ENCODE data around the gene GLOD5. TPM values are rescaled to one million over a fixed set of nuclear protein-coding genes. Genes with fewer than 3 reads are reported as not detected.

Gene GLOD5
- polyA plus RNA-seq, 1 donor from 2014 or later = not detected

DNA sequence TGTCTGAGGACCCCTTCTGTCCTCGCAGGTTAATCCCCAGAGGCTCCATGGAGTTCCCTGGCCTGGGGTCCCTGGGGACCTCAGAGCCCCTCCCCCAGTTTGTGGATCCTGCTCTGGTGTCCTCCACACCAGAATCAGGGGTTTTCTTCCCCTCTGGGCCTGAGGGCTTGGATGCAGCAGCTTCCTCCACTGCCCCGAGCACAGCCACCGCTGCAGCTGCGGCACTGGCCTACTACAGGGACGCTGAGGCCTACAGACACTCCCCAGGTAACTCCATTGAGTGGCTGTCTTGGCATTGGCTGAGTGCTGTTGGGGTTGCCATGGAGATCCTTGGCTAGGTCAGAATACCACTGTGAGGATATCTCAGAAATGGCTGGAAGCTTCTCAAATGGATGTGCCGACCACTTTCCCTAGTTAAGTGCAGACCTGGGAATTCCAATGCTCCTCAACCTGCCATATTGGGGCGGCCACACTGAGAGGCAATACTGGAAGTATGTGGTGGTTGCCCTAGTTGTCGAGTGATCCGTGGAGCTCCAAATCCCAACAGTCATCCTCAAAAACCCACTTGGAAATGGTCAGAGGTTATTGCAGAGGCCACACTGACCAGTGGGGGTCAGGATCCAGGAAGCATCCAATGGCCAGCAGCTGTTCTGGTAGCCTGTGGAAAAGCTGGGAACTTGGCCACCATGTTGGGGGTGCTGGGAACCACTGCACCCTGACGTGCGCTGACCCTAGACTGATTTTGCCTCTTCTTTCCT is 29.7 kb downstream of the GLOD5 start:
- no peak for TF ChIP-seq TAF1 (IDR thresholded peaks at IDR 0.05; ENCODE audit: low read depth)
- no peak for TF ChIP-seq SMC3 (conservative IDR thresholded peaks at IDR 0.05; ENCODE audit: poor library complexity)
- TF ChIP-seq EZH2 (IDR thresholded peaks at IDR 0.05; ENCODE audit: borderline replicate concordance, insufficient read depth, low read length, poor library complexity, severe bottlenecking) = no peak
- TF ChIP-seq CTCF (IDR thresholded peaks at IDR 0.05; ENCODE audit: poor library complexity, severe bottlenecking) = no peak
- TF ChIP-seq RAD21 (conservative IDR thresholded peaks at IDR 0.05) = no peak
- no peak for TF ChIP-seq EP300 (conservative IDR thresholded peaks at IDR 0.05; ENCODE audit: poor library complexity, severe bottlenecking)
- TF ChIP-seq REST (IDR thresholded peaks at IDR 0.05; ENCODE audit: borderline replicate concordance) = no peak
- no peak for TF ChIP-seq MXI1 (conservative IDR thresholded peaks at IDR 0.05; ENCODE audit: poor library complexity, severe bottlenecking)
- TF ChIP-seq POLR2AphosphoS5 (IDR thresholded peaks at IDR 0.05) = no peak

DNA sequence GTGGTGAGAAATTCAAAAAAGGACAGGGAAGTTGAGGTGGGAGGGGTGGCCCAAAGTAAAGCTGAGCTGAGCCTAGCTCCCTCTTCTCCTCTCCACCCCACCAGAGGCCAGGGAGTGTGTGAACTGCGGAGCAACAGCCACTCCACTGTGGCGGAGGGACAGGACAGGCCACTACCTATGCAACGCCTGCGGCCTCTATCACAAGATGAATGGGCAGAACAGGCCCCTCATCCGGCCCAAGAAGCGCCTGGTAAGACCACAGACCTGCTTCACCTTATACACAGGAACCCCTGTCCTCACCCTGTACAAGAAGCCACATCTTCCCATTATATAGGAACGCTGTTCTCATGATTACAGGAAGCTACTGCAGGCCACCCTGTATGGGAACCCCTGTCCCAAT is 30.7 kb downstream of the GLOD5 start:
- no peaks in the 10 kb centered on the region for H3K27me3 ChIP-seq (ENCODE audit: insufficient read depth, low read depth, low read length)
- H3K36me3 ChIP-seq (ENCODE audit: insufficient read depth, low read length) = no peaks in the 10 kb centered on the region
- no peaks in the 10 kb centered on the region for H3K9me2 ChIP-seq (ENCODE audit: insufficient read depth, low read length)
- no peak overlapping the region for H3K4me3 ChIP-seq (ENCODE audit: low read length)
- TF ChIP-seq REST (IDR thresholded peaks at IDR 0.05; ENCODE audit: borderline replicate concordance) = no peak
- TF ChIP-seq TAF1 (IDR thresholded peaks at IDR 0.05; ENCODE audit: low read depth) = no peak
- no peak for TF ChIP-seq EP300 (conservative IDR thresholded peaks at IDR 0.05; ENCODE audit: poor library complexity, severe bottlenecking)
- TF ChIP-seq POLR2AphosphoS5 (IDR thresholded peaks at IDR 0.05) = no peak
- no peak for TF ChIP-seq RAD21 (conservative IDR thresholded peaks at IDR 0.05)
- no peak for TF ChIP-seq SMC3 (conservative IDR thresholded peaks at IDR 0.05; ENCODE audit: poor library complexity)
- no peak for TF ChIP-seq MXI1 (conservative IDR thresholded peaks at IDR 0.05; ENCODE audit: poor library complexity, severe bottlenecking)
- no peak for TF ChIP-seq CTCF (IDR thresholded peaks at IDR 0.05; ENCODE audit: poor library complexity, severe bottlenecking)
- TF ChIP-seq EZH2 (IDR thresholded peaks at IDR 0.05; ENCODE audit: borderline replicate concordance, insufficient read depth, low read length, poor library complexity, severe bottlenecking) = no peak
- no peaks in the 10 kb centered on the region for H3K79me2 ChIP-seq (replicated peaks; ENCODE audit: insufficient read depth, low read length)
- H2AFZ ChIP-seq (ENCODE audit: low read depth, low read length) = no peak overlapping the region
- no peaks in the 10 kb centered on the region for H3K9me3 ChIP-seq (ENCODE audit: low read length)
- H3K27ac ChIP-seq (ENCODE audit: low read length) = no peak overlapping the region
- H3K9ac ChIP-seq (ENCODE audit: low read length) = no peak overlapping the region
- no peak overlapping the region for H3K4me2 ChIP-seq (ENCODE audit: low read length)
- no peaks in the 10 kb centered on the region for H4K20me1 ChIP-seq (ENCODE audit: insufficient read depth)
- no peaks in the 10 kb centered on the region for H3F3A ChIP-seq (ENCODE audit: insufficient read depth, low read length, poor library complexity, severe bottlenecking)

More for the DNA sequence above, 29.7 kb downstream of the GLOD5 start:
- Histone ChIP-seq H3K4me3 (ENCODE audit: low read length) (no peak overlapping the region), H3K4me2 (ENCODE audit: low read length) (no peak overlapping the region), H3K9me3 (ENCODE audit: low read length) (no peaks in the 10 kb centered on the region), H2AFZ (ENCODE audit: low read depth, low read length) (no peak overlapping the region), H3K36me3 (ENCODE audit: insufficient read depth, low read length) (no peaks in the 10 kb centered on the region), H3K27me3 (ENCODE audit: insufficient read depth, low read depth, low read length) (no peaks in the 10 kb centered on the region), H3K9me2 (ENCODE audit: insufficient read depth, low read length) (no peaks in the 10 kb centered on the region), H3F3A (ENCODE audit: insufficient read depth, low read length, poor library complexity, severe bottlenecking) (no peaks in the 10 kb centered on the region), H4K20me1 (ENCODE audit: insufficient read depth) (no peaks in the 10 kb centered on the region), H3K79me2 (replicated peaks; ENCODE audit: insufficient read depth, low read length) (no peaks in the 10 kb centered on the region), H3K27ac (ENCODE audit: low read length) (peak overlapping the region; percentile 16), H3K9ac (ENCODE audit: low read length) (no peak overlapping the region)

All from neural cell (in vitro differentiated cells).